Neural cell (in vitro differentiated cells): ENCODE measurements around the gene ANKRD63. TPM values are rescaled to one million over a fixed set of nuclear protein-coding genes. Genes with fewer than 3 reads are reported as not detected.

Experiments used
- H2AFZ ChIP-seq: fragments of 200-600, 300-800 bp; sonication (generic), shearing (Covaris generic); 2 replicates; pipeline ENCODE4 v1.6.0; 2014; ENCODE audit warnings: low read depth, mild to moderate bottlenecking, antibody characterized with exemption, low read length, moderate library complexity
- H3F3A ChIP-seq: fragments of 200-600 bp; shearing (Covaris generic); 2 replicates; pipeline ENCODE4 v1.6.1; 2016; ENCODE audit warnings: mild to moderate bottlenecking, moderate library complexity, mixed read lengths, antibody characterized with exemption, low read length; ENCODE audit not compliant: insufficient read depth, poor library complexity, severe bottlenecking
- H3K27ac ChIP-seq: fragments of 200-600, 300-800 bp; sonication (generic), shearing (Covaris generic); 2 replicates; pipeline ENCODE4 v1.5.1; 2014; ENCODE audit warnings: mild to moderate bottlenecking, low read length, moderate library complexity
- H3K27me3 ChIP-seq: fragments of 300-800, 200-600 bp; sonication (generic), shearing (Covaris generic); 2 replicates; pipeline ENCODE4 v1.6.0; 2014; ENCODE audit warnings: mild to moderate bottlenecking, low read depth, low read length, moderate library complexity; ENCODE audit not compliant: insufficient read depth
- H3K36me3 ChIP-seq: fragments of 300-800, 200-600 bp; sonication (generic), shearing (Covaris generic); 2 replicates; pipeline ENCODE4 v1.5.1; 2014; ENCODE audit warnings: mild to moderate bottlenecking, antibody characterized with exemption, low read length, moderate library complexity; ENCODE audit not compliant: insufficient read depth
- H3K4me2 ChIP-seq: fragments of 300-800, 200-600 bp; sonication (generic), shearing (Covaris generic); 2 replicates; pipeline ENCODE4 v1.6.0; 2014; ENCODE audit warnings: mild to moderate bottlenecking, low read length
- H3K4me3 ChIP-seq: fragments of 300-800, 200-600 bp; sonication (generic), shearing (Covaris generic); 2 replicates; pipeline ENCODE4 v1.5.1; 2014; ENCODE audit warnings: mild to moderate bottlenecking, low read length, moderate library complexity
- H3K79me2 ChIP-seq: fragments of 200-600 bp; shearing (Covaris generic); replicated peaks from 2 replicates; pipeline ENCODE4 v1.6.0; 2014; ENCODE audit warnings: mild to moderate bottlenecking, low read length, moderate library complexity; ENCODE audit not compliant: insufficient read depth
- H3K9ac ChIP-seq: fragments of 300-800, 200-600 bp; sonication (generic), shearing (Covaris generic); 2 replicates; pipeline ENCODE4 v1.6.1; 2016; ENCODE audit warnings: mild to moderate bottlenecking, low read length, mixed read lengths
- H3K9me2 ChIP-seq: fragments of 200-600 bp; shearing (Covaris generic); 2 replicates; pipeline ENCODE4 v1.6.1; 2016; ENCODE audit warnings: mild to moderate bottlenecking, low read length, mixed read lengths; ENCODE audit not compliant: insufficient read depth
- H3K9me3 ChIP-seq: fragments of 200-600, 300-800 bp; sonication (generic), shearing (Covaris generic); 2 replicates; pipeline ENCODE4 v1.6.1; 2016; ENCODE audit warnings: mild to moderate bottlenecking, mixed run types, low read length, moderate library complexity, mixed read lengths
- H4K20me1 ChIP-seq: fragments of 200-600 bp; shearing (Covaris generic); 2 replicates; pipeline ENCODE4 v1.6.1; 2016; ENCODE audit warnings: mild to moderate bottlenecking, mixed run types; ENCODE audit not compliant: insufficient read depth
- EP300 ChIP-seq: fragments of 450-650 bp; conservative IDR thresholded peaks from 2 replicates; pipeline ENCODE4 v1.6.1; 2014; ENCODE audit warnings: antibody characterized with exemption, mild to moderate bottlenecking, moderate library complexity; ENCODE audit not compliant: poor library complexity, severe bottlenecking
- EZH2 ChIP-seq: fragments of 200-600, 300-800 bp; shearing (Covaris generic), sonication (generic); IDR thresholded peaks from 2 replicates; pipeline ENCODE4 v1.6.1; 2014; ENCODE audit warnings: antibody characterized with exemption, low read length, borderline replicate concordance, mild to moderate bottlenecking; ENCODE audit not compliant: insufficient read depth, poor library complexity, severe bottlenecking
- MXI1 ChIP-seq: fragments of 450-650 bp; conservative IDR thresholded peaks from 2 replicates; pipeline ENCODE4 v1.6.1; 2014; ENCODE audit warnings: antibody characterized with exemption, mild to moderate bottlenecking; ENCODE audit not compliant: poor library complexity, severe bottlenecking
- POLR2AphosphoS5 ChIP-seq: IDR thresholded peaks from 2 replicates; pipeline ENCODE4 v1.6.1; 2012
- RAD21 ChIP-seq: fragments of 450-650 bp; conservative IDR thresholded peaks from 2 replicates; pipeline ENCODE4 v1.6.1; 2014; ENCODE audit warnings: antibody characterized with exemption, mild to moderate bottlenecking, moderate library complexity
- SMC3 ChIP-seq: fragments of 450-650 bp; conservative IDR thresholded peaks from 2 replicates; pipeline ENCODE4 v1.6.1; 2014; ENCODE audit warnings: antibody characterized with exemption, mild to moderate bottlenecking, moderate library complexity; ENCODE audit not compliant: poor library complexity
- TAF1 ChIP-seq: IDR thresholded peaks from 2 replicates; pipeline ENCODE4 v1.6.1; 2012; ENCODE audit warnings: low read depth
- polyA plus RNA-seq: library from polyadenylated mRNA; depleted of rRNA; stranded (reverse); fragments of >200 nt; gene quantifications from 2 replicates; pipeline ENCODE4 v1.2.3, GENCODE V29; 2014
- TF ChIP-seq, protein P1 (sequence below): IDR thresholded peaks from 2 replicates; pipeline ENCODE4 v1.6.1; 2012; ENCODE audit warnings: borderline replicate concordance
- TF ChIP-seq, protein P2 (sequence below): fragments of 450-650 bp; IDR thresholded peaks from 2 replicates; pipeline ENCODE4 v1.5.1; 2014; ENCODE audit warnings: antibody characterized with exemption, mild to moderate bottlenecking, moderate library complexity; ENCODE audit not compliant: poor library complexity, severe bottlenecking

The ANKRD63 gene
- polyA plus RNA-seq, 1 donor from 2014 or later, result 2.1 TPM

DNA sequence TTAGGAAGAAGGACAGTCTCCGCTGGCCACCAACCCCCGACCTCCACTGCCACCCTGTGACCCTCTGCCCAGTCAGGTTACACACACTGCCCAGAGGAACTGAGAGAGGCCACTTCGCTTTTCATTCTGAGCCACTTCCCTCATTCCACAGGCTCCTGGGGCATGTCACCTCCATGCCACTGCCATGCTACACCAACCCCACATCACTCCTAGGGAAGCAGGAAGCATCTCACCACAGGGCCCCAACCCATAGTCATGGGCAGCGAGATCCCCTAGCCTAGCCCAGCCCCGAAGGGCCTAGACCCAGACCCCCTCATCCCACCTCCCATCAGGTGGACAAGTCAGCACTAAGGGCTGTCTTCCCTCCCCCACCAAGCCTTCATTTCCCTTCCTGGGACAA, 23.5 kb upstream of the ANKRD63 start:
- Histone ChIP-seq H3K4me2 (no peak overlapping the region), H3K9me3 (no peaks in the 10 kb centered on the region), H3K79me2 (no peaks in the 10 kb centered on the region), H2AFZ (no peak overlapping the region), H3K27me3 (no peaks in the 10 kb centered on the region), H3F3A (no peaks in the 10 kb centered on the region), H3K4me3 (no peak overlapping the region), H3K36me3 (no peaks in the 10 kb centered on the region), H3K9ac (no peak overlapping the region), H3K9me2 (no peaks in the 10 kb centered on the region), H4K20me1 (no peaks in the 10 kb centered on the region), H3K27ac (no peak overlapping the region)
- TF ChIP-seq MXI1, result no peak

DNA sequence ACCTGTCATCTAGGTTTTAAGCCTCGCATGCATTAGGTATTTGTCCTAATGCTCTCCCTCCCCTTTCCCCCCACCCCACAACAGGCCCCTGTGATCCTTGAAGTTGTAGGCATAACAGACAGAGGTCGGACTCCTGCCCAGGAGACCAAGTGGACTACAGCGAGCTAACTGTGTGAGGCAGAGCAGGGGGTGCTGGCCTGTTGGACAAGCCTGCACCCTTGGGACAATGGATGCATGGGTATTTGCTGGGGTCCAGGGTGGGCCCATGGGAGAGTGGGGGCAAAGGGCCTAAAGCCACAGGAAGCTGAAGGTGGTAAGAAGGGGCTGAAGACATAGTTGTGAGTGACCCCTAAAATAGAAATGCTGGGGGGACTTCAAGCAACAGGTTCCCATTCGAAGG, 22.4 kb upstream of the ANKRD63 start:
- Histone ChIP-seq H4K20me1 (no peaks in the 10 kb centered on the region), H3K36me3 (no peaks in the 10 kb centered on the region), H2AFZ (no peak overlapping the region), H3K27ac (no peak overlapping the region), H3K79me2 (no peaks in the 10 kb centered on the region), H3F3A (no peaks in the 10 kb centered on the region), H3K9ac (no peak overlapping the region), H3K4me3 (no peak overlapping the region), H3K4me2 (no peak overlapping the region), H3K9me3 (no peaks in the 10 kb centered on the region), H3K27me3 (no peaks in the 10 kb centered on the region), H3K9me2 (no peaks in the 10 kb centered on the region)
- no peak for TF ChIP-seq MXI1
- TF ChIP-seq EZH2, result no peak
- TF ChIP-seq RAD21, result no peak
- TF ChIP-seq EP300, result no peak
- TF ChIP-seq, protein P1, sequence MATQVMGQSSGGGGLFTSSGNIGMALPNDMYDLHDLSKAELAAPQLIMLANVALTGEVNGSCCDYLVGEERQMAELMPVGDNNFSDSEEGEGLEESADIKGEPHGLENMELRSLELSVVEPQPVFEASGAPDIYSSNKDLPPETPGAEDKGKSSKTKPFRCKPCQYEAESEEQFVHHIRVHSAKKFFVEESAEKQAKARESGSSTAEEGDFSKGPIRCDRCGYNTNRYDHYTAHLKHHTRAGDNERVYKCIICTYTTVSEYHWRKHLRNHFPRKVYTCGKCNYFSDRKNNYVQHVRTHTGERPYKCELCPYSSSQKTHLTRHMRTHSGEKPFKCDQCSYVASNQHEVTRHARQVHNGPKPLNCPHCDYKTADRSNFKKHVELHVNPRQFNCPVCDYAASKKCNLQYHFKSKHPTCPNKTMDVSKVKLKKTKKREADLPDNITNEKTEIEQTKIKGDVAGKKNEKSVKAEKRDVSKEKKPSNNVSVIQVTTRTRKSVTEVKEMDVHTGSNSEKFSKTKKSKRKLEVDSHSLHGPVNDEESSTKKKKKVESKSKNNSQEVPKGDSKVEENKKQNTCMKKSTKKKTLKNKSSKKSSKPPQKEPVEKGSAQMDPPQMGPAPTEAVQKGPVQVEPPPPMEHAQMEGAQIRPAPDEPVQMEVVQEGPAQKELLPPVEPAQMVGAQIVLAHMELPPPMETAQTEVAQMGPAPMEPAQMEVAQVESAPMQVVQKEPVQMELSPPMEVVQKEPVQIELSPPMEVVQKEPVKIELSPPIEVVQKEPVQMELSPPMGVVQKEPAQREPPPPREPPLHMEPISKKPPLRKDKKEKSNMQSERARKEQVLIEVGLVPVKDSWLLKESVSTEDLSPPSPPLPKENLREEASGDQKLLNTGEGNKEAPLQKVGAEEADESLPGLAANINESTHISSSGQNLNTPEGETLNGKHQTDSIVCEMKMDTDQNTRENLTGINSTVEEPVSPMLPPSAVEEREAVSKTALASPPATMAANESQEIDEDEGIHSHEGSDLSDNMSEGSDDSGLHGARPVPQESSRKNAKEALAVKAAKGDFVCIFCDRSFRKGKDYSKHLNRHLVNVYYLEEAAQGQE, result no peak
- TF ChIP-seq POLR2AphosphoS5, result no peak
- TF ChIP-seq SMC3, result no peak
- TF ChIP-seq TAF1, result no peak
- TF ChIP-seq, protein P2, sequence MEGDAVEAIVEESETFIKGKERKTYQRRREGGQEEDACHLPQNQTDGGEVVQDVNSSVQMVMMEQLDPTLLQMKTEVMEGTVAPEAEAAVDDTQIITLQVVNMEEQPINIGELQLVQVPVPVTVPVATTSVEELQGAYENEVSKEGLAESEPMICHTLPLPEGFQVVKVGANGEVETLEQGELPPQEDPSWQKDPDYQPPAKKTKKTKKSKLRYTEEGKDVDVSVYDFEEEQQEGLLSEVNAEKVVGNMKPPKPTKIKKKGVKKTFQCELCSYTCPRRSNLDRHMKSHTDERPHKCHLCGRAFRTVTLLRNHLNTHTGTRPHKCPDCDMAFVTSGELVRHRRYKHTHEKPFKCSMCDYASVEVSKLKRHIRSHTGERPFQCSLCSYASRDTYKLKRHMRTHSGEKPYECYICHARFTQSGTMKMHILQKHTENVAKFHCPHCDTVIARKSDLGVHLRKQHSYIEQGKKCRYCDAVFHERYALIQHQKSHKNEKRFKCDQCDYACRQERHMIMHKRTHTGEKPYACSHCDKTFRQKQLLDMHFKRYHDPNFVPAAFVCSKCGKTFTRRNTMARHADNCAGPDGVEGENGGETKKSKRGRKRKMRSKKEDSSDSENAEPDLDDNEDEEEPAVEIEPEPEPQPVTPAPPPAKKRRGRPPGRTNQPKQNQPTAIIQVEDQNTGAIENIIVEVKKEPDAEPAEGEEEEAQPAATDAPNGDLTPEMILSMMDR, result no peak

DNA sequence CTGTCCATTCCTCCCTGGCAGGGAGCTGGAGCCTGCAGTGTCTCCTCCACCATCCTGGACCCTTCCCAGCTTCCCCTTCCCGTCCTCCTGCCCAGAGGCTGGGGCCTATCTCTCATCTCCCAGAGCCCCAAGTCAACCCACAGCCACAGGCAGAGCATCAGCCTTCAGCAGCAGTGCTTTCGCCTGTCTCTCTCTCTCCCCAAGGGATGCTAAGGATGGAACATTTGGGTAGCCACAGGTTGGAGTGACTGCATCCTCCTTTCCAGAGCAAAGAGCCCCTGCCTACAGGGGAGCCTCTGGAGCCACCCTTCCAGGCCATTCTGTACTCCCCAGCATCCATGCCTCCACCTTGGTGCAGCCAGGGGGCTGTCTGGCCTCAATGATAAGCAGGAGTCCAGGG, 20.7 kb upstream of the ANKRD63 start:
- H2AFZ ChIP-seq, result no peak overlapping the region
- TF ChIP-seq EP300 (no peak), MXI1 (no peak), RAD21 (no peak), POLR2AphosphoS5 (no peak), SMC3 (no peak), EZH2 (no peak), TAF1 (no peak)
- TF ChIP-seq, protein P1, result no peak
- TF ChIP-seq, protein P2, result no peak

More for the DNA sequence above, 20.7 kb upstream of the ANKRD63 start:
- Histone ChIP-seq H3F3A (no peaks in the 10 kb centered on the region), H3K4me2 (no peak overlapping the region), H3K36me3 (no peaks in the 10 kb centered on the region), H3K27me3 (no peaks in the 10 kb centered on the region), H3K27ac (no peak overlapping the region), H3K9ac (no peak overlapping the region), H4K20me1 (no peaks in the 10 kb centered on the region), H3K79me2 (no peaks in the 10 kb centered on the region), H3K9me2 (no peaks in the 10 kb centered on the region), H3K9me3 (no peaks in the 10 kb centered on the region), H3K4me3 (no peak overlapping the region)
